Measurements from ENCODE around the gene BFSP1. TPM values are rescaled to one million over a fixed set of nuclear protein-coding genes. Genes with fewer than 3 reads are reported as not detected.

The BFSP1 gene
- total RNA-seq, 3 donors from 2014 or later = 0.17 to 1.1 (median 0.70) TPM

DNA sequence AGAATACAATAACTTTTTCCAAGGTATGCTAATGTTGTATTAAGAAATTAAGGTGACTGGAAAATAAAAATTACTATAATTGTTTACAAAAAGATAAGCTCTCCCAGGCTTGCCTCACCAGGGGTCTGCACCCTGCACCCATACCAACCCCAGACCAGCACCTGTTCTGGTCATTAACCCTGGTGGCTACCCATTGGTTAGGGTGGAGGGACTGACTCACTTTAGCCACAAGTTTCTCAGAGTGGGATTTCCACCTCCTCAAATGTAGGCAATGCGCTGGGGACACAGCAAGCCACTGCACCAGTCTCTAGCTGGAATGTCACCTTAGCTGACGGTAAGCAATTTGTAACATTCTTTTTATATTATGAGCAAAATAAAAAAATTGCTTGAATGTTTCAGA, 83.1 kb downstream of the BFSP1 start:
- Histone ChIP-seq H3K36me3 (ENCODE audit: low read depth) (no peaks in the 10 kb centered on the region), H3K4me3 (no peak overlapping the region), H3K4me1 (ENCODE audit: low read depth) (no peaks in the 10 kb centered on the region), H3K9me3 (no peaks in the 10 kb centered on the region)
- DNase-seq (no peak), ATAC-seq (no peak)
- TF ChIP-seq, protein P1, sequence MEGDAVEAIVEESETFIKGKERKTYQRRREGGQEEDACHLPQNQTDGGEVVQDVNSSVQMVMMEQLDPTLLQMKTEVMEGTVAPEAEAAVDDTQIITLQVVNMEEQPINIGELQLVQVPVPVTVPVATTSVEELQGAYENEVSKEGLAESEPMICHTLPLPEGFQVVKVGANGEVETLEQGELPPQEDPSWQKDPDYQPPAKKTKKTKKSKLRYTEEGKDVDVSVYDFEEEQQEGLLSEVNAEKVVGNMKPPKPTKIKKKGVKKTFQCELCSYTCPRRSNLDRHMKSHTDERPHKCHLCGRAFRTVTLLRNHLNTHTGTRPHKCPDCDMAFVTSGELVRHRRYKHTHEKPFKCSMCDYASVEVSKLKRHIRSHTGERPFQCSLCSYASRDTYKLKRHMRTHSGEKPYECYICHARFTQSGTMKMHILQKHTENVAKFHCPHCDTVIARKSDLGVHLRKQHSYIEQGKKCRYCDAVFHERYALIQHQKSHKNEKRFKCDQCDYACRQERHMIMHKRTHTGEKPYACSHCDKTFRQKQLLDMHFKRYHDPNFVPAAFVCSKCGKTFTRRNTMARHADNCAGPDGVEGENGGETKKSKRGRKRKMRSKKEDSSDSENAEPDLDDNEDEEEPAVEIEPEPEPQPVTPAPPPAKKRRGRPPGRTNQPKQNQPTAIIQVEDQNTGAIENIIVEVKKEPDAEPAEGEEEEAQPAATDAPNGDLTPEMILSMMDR (IDR thresholded peaks at IDR 0.05) = no peak
- intact Hi-C loops (cut with DNase I, micrococcal nuclease) = no loop called here

DNA sequence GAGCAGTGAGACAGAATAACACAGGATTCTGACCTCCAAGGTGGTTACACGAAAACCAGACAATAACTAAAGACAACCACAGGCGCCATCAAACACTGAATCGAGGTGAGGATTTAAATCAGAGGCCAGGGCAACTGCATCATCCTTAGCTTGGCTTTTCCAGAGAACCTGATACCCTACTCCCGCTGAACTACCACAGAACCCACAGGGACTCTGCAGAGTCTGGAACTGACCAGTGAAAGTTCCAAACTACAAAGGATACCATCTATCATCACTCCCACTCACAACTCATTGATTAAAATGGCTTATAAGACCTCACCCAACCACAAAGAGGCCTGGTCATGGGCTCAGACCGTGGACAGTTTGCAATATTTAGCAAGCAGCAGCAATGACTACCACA, 85.0 kb downstream of the BFSP1 start:
- no peak for ATAC-seq
- H3K4me3 ChIP-seq = no peak overlapping the region
- intact Hi-C loops (cut with DNase I, micrococcal nuclease) = no loop called here
- H3K36me3 ChIP-seq (ENCODE audit: low read depth) = no peaks in the 10 kb centered on the region
- DNase-seq = no peak
- TF ChIP-seq, protein P1 (IDR thresholded peaks at IDR 0.05) = no peak
- no peaks in the 10 kb centered on the region for H3K4me1 ChIP-seq (ENCODE audit: low read depth)
- no peaks in the 10 kb centered on the region for H3K9me3 ChIP-seq

GRCh38 chr20:17445543-17445942, 85.6 kb downstream of the BFSP1 start:
- ATAC-seq (no peak), DNase-seq (no peak)
- no peak overlapping the region for H3K4me3 ChIP-seq
- intact Hi-C loops (cut with DNase I, micrococcal nuclease) = no loop called here
- TF ChIP-seq, protein P1 (IDR thresholded peaks at IDR 0.05) = no peak
- no peaks in the 10 kb centered on the region for H3K36me3 ChIP-seq (ENCODE audit: low read depth)
- H3K9me3 ChIP-seq = no peaks in the 10 kb centered on the region
- H3K4me1 ChIP-seq (ENCODE audit: low read depth) = no peaks in the 10 kb centered on the region

- DNase-seq = no peak
- ATAC-seq = no peak
- Histone ChIP-seq H3K36me3 (ENCODE audit: low read depth) (no peaks in the 10 kb centered on the region), H3K4me1 (ENCODE audit: low read depth) (no peaks in the 10 kb centered on the region), H3K9me3 (no peaks in the 10 kb centered on the region), H3K4me3 (no peak overlapping the region)
- TF ChIP-seq, protein P1 (IDR thresholded peaks at IDR 0.05) = no peak
- intact Hi-C loops (cut with DNase I, micrococcal nuclease) = no loop called here
These were observed 87.1 kb downstream of the BFSP1 start for GRCh38 chr20:17444091-17444490.

Other genes starting within 250 kb of the BFSP1 start
- gene DSTN, start 38.7 kb upstream of the BFSP1 start, total RNA-seq = 100 to 1,000 TPM; 261 to 946 (median 284) TPM
- gene RRBP1, start 150.9 kb upstream of the BFSP1 start, total RNA-seq = 100 to 1,000 TPM; 210 to 402 (median 377) TPM
- not detected for gene BANF2, start 168.6 kb upstream of the BFSP1 start, total RNA-seq

All from mucosa of descending colon (tissue), 3 donors.